Ascending aorta (tissue), 2 donors: ENCODE measurements around the gene GZMM. TPM values are rescaled to one million over a fixed set of nuclear protein-coding genes. Genes with fewer than 3 reads are reported as not detected.

Experiments used
- DNase-seq, 2 donors: peaks; one replicate each; pipeline ENCODE4 v3.0.0-alpha.2; 2019; ENCODE audit warnings: low spot score in 2 of 2
- H3K27ac ChIP-seq, 2 donors: fragments of 200-600 bp; sonication (generic); one replicate each; pipeline ENCODE4 v1.5.1; 2016 to 2017; ENCODE audit warnings: mild to moderate bottlenecking in 1 of 2
- H3K27me3 ChIP-seq: fragments of 200-600 bp; sonication (generic); one replicate; pipeline ENCODE4 v1.5.1; 2017
- H3K36me3 ChIP-seq, 2 donors: fragments of 200-600 bp; sonication (generic); one replicate each; pipeline ENCODE4 v1.5.1; 2016
- H3K4me1 ChIP-seq, 2 donors: fragments of 200-600 bp; sonication (generic); one replicate each; pipeline ENCODE4 v1.5.1; 2016 to 2017; ENCODE audit warnings: mild to moderate bottlenecking in 1 of 2
- H3K4me3 ChIP-seq, 2 donors: fragments of 200-600 bp; sonication (generic); one replicate each; pipeline ENCODE4 v1.5.1; 2016 to 2017; ENCODE audit warnings: mild to moderate bottlenecking in 1 of 2
- H3K9me3 ChIP-seq, 2 donors: fragments of 200-600 bp; sonication (generic); one replicate each; pipeline ENCODE4 v1.5.1; 2016
- CTCF ChIP-seq, 3 experiments: fragments of 200-600 bp in 2 of 3; fragments of 450-650 bp in 1 of 3; sonication (generic) in 2 of 3; IDR thresholded peaks; one replicate each; pipeline ENCODE4 v1.5.1; 2016 to 2019; ENCODE audit warnings: antibody characterized with exemption in 3 of 3, mild to moderate bottlenecking in 1 of 3, moderate library complexity in 1 of 3
- intact Hi-C: fragments of 100-400 bp; cut with DNase I; formaldehyde crosslinking; loops from one replicate; pipeline ENCODE4 v1.15.1; 2023
- total RNA-seq: library from RNA; depleted of rRNA; stranded (reverse); fragments of >200 nt; gene quantifications from one replicate; pipeline ENCODE4 v1.1.0, GENCODE V29; 2016

Gene GZMM
- total RNA-seq, 1 donor from 2014 or later: not detected

DNA sequence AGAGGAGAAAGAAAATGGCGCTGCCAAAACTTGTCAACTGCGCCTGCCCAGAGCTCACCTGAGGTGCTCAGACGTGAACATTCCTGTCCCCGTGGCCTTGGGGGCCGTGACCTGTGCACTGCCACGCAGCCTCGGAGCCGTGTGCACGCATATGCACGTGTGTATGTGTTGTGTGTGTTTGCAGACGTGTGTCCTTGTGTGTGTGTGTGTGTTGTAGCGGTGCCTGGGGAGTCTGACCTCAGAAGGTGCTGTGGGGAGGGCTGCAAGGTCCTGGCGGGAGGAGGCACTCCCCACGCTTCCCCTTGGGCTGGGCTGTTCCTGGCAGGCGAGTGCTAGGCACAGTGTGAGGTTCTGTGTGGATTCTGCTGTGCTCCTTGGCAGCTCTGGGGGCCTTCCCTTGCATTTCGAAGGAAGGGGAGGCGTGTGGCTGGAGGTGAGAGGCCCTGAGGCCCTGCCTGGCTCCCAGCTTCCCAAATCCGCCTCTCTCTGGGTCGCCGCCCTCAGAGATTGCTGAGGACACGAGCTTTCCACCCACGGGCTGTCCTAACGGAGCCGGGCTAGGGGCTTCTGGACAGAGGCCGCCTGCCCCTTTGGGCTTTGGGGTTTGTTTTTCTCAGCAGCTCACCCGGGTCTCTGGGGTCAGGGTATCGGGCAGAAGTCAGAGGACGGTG is 33.0 kb downstream of the GZMM start:
- no peak for TF ChIP-seq CTCF (IDR thresholded peaks at IDR 0.05)
- Histone ChIP-seq H3K36me3 (peaks cover 22 to 37% of the 10 kb centered on the region in 2 donors), H3K9me3 (no peaks in the 10 kb centered on the region), H3K4me1 (peaks cover 11 to 30% of the 10 kb centered on the region in 2 donors), H3K27me3 (no peaks in the 10 kb centered on the region), H3K27ac (no peak overlapping the region), H3K4me3 (no peak overlapping the region)
- no peak for DNase-seq
- intact Hi-C loops: no loop called here

GRCh38 chr19:577439-578392 is 33.9 kb downstream of the GZMM start:
- DNase-seq: no peak
- no peaks in the 10 kb centered on the region for H3K27me3 ChIP-seq
- H3K36me3 ChIP-seq: peaks cover 30 to 45% of the 10 kb centered on the region in 2 donors
- no peak for TF ChIP-seq CTCF (IDR thresholded peaks at IDR 0.05)
- peaks cover 11 to 30% of the 10 kb centered on the region in 2 donors for H3K4me1 ChIP-seq
- no peaks in the 10 kb centered on the region for H3K9me3 ChIP-seq
- no peak overlapping the region for H3K27ac ChIP-seq
- H3K4me3 ChIP-seq: no peak overlapping the region
- intact Hi-C loops: no loop called here

- Histone ChIP-seq H3K27me3 (no peaks in the 10 kb centered on the region), H3K27ac (no peak overlapping the region), H3K9me3 (no peaks in the 10 kb centered on the region), H3K4me3 (no peak overlapping the region), H3K4me1 (peaks cover 11 to 23% of the 10 kb centered on the region in 2 donors), H3K36me3 (peaks cover 39 to 54% of the 10 kb centered on the region in 2 donors)
- DNase-seq: no peak
- TF ChIP-seq CTCF (IDR thresholded peaks at IDR 0.05): no peak
- intact Hi-C loops: no loop called here
Observed at GRCh38 chr19:579111-579841, 35.4 kb downstream of the GZMM start.

- Histone ChIP-seq H3K4me1 (peaks cover 8 to 17% of the 10 kb centered on the region in 2 donors), H3K4me3 (no peak overlapping the region), H3K9me3 (no peaks in the 10 kb centered on the region), H3K36me3 (peaks cover 39 to 54% of the 10 kb centered on the region in 2 donors), H3K27ac (no peak overlapping the region), H3K27me3 (no peaks in the 10 kb centered on the region)
- intact Hi-C loops: no loop called here
- no peak for DNase-seq
- TF ChIP-seq CTCF (IDR thresholded peaks at IDR 0.05): no peak
Observed at GRCh38 chr19:579842-580155, 35.9 kb downstream of the GZMM start.

DNA sequence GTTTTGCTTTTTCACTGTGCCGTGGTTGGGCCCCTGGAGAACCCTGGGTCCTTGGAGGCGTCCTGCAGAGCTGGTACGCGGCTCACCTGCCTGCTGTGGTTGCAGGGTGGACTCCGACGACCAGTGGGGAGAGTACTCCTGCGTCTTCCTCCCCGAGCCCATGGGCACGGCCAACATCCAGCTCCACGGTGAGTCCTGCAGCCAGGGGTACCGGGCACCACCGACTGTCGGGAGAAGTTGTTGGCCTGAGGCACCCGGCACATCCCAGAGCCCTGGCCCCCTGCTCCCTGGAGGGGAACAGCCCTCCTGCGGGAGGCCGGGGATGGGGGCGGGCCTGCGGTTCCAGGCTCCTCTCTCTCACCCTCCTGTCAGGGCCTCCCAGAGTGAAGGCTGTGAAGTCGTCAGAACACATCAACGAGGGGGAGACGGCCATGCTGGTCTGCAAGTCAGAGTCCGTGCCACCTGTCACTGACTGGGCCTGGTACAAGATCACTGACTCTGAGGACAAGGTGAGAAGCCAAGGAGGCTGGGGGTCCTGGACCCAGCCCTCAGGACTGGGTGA is 36.5 kb downstream of the GZMM start:
- intact Hi-C loops: no loop called here
- peaks cover 39 to 54% of the 10 kb centered on the region in 2 donors for H3K36me3 ChIP-seq
- no peaks in the 10 kb centered on the region for H3K9me3 ChIP-seq
- no peak overlapping the region for H3K27ac ChIP-seq
- peaks cover 8 to 12% of the 10 kb centered on the region in 2 donors for H3K4me1 ChIP-seq
- no peak for DNase-seq
- no peak for TF ChIP-seq CTCF (IDR thresholded peaks at IDR 0.05)
- no peak overlapping the region for H3K4me3 ChIP-seq
- H3K27me3 ChIP-seq: no peaks in the 10 kb centered on the region
